Measurements from ENCODE around the gene SPRTN. TPM values are rescaled to one million over a fixed set of nuclear protein-coding genes. Genes with fewer than 3 reads are reported as not detected.

Gene SPRTN, protein sequence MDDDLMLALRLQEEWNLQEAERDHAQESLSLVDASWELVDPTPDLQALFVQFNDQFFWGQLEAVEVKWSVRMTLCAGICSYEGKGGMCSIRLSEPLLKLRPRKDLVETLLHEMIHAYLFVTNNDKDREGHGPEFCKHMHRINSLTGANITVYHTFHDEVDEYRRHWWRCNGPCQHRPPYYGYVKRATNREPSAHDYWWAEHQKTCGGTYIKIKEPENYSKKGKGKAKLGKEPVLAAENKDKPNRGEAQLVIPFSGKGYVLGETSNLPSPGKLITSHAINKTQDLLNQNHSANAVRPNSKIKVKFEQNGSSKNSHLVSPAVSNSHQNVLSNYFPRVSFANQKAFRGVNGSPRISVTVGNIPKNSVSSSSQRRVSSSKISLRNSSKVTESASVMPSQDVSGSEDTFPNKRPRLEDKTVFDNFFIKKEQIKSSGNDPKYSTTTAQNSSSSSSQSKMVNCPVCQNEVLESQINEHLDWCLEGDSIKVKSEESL
- 13.8 and 13.9 TPM in 2 replicates for total RNA-seq
- long read RNA-seq, transcript SPRTN-202 (5 exons, 3,468 nt) = major isoform, 59 of 75 reads
- long read RNA-seq, transcript SPRTN-204 (4 exons, 3,559 nt) = minor isoform, 8 of 75 reads
- long read RNA-seq, partial matches to known transcripts = 3 of 75 reads
- long read RNA-seq, other reads (novel, unspliced or antisense) = 5 of 75 reads

DNA sequence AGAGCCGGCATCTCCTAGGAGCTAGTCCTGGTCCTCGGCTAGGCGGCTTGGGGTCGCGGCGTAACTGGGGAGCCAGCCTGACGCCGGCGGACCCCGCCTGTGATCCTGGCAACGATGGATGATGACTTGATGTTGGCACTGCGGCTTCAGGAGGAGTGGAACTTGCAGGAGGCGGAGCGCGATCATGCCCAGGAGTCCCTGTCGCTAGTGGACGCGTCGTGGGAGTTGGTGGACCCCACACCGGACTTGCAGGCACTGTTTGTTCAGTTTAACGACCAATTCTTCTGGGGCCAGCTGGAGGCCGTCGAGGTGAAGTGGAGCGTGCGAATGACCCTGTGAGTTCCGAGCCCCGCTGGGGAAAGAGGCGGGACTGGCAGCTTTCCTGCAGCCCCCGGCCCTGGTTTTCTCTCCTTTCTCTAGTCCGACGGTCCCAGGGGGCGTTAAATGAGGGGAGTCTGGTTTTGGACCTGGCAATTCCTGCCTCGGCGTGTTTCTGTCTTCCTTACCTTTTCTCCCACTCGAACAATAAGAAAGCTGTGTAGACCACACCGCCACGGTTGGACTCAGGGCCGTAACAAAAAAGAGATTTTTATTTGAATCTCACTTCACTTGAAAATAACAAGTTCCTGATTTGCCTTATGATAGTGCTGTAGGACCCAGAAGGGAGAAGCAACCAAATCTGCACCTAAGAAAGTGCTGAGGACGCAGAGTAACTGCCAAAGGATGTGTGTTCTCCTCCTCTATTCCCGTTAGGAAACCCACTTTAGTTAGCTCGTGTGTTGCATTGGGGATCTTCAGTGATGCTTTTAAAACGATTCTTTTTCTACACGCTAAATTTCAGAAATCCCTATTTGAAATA, at the start of gene SPRTN:
Gene SPRTN, plus strand, starts transcription at position 24 of the 859 bp plus-strand sequence. Its CDS starts 91 bp downstream, at position 115.
- no peaks in the 10 kb centered on the region for H3K27me3 Mint-ChIP-seq
- H3K9me3 Mint-ChIP-seq (ENCODE audit: low read depth) = no peaks in the 10 kb centered on the region
- peak within 1 kb of the TSS; percentile 97 for H3K27ac Mint-ChIP-seq
- peaks cover 39% of the 10 kb centered on the region for H3K4me1 Mint-ChIP-seq (ENCODE audit: low read depth)
- TF ChIP-seq, protein P1, sequence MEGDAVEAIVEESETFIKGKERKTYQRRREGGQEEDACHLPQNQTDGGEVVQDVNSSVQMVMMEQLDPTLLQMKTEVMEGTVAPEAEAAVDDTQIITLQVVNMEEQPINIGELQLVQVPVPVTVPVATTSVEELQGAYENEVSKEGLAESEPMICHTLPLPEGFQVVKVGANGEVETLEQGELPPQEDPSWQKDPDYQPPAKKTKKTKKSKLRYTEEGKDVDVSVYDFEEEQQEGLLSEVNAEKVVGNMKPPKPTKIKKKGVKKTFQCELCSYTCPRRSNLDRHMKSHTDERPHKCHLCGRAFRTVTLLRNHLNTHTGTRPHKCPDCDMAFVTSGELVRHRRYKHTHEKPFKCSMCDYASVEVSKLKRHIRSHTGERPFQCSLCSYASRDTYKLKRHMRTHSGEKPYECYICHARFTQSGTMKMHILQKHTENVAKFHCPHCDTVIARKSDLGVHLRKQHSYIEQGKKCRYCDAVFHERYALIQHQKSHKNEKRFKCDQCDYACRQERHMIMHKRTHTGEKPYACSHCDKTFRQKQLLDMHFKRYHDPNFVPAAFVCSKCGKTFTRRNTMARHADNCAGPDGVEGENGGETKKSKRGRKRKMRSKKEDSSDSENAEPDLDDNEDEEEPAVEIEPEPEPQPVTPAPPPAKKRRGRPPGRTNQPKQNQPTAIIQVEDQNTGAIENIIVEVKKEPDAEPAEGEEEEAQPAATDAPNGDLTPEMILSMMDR (IDR thresholded peaks at IDR 0.05; ENCODE audit: unreplicated experiment) = no peak
- DNase-seq (ENCODE audit: low spot score, unreplicated experiment) = no peak
- peak within 1 kb of the TSS; percentile 100 for H3K4me3 Mint-ChIP-seq (ENCODE audit: low read depth)
- H3K36me3 Mint-ChIP-seq (ENCODE audit: insufficient read depth) = peaks cover 8% of the 10 kb centered on the region

DNA sequence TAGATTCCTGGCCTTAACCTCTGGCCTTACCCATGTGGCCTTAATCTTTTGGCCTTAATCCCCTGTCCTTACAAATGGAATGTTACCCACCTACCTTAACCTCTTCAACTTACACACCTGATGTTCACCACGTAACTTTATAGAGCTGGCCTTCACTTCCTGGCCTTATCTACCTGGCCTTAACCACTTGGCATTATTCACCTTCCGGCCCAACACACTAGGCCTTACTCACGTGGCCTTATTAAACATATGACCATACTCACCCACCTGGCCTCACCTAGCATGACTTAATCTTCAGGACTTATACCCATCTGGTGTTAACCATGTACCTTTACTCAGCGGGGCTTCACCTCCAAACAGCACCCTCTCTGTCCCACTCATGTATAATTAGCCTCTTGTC, 42.2 kb upstream of the SPRTN start:
- Mint-ChIP-seq H3K27ac (no peak overlapping the region), H3K4me3 (ENCODE audit: low read depth) (no peak overlapping the region), H3K27me3 (no peaks in the 10 kb centered on the region), H3K9me3 (ENCODE audit: low read depth) (no peaks in the 10 kb centered on the region), H3K36me3 (ENCODE audit: insufficient read depth) (peaks cover 1% of the 10 kb centered on the region), H3K4me1 (ENCODE audit: low read depth) (no peaks in the 10 kb centered on the region)
- DNase-seq (ENCODE audit: low spot score, unreplicated experiment) = no peak
- TF ChIP-seq, protein P1 (IDR thresholded peaks at IDR 0.05; ENCODE audit: unreplicated experiment) = no peak

DNA sequence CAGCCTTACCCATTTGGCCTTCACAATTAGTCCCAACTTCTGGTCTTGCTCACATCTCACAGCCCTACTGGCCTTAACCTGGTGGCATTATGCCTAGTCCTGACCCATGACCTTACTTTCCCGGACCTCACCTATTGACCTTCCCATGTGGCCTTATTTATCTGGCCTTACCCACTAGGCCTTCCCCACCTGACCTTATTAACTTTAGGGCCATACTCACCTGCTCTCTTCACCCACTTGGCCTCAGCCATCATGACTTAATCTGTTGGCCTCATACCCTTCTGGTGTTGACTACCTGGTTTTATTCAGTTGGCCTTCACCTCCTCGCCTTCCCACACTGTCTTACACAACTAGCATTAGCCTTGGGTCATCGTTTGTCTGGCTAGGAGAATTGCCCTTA, 36.1 kb upstream of the SPRTN start:
- Mint-ChIP-seq H3K27me3 (no peaks in the 10 kb centered on the region), H3K4me3 (ENCODE audit: low read depth) (no peak overlapping the region), H3K36me3 (ENCODE audit: insufficient read depth) (no peaks in the 10 kb centered on the region), H3K9me3 (ENCODE audit: low read depth) (no peaks in the 10 kb centered on the region), H3K4me1 (ENCODE audit: low read depth) (no peaks in the 10 kb centered on the region), H3K27ac (no peak overlapping the region)
- TF ChIP-seq, protein P1 (IDR thresholded peaks at IDR 0.05; ENCODE audit: unreplicated experiment) = no peak
- DNase-seq (ENCODE audit: low spot score, unreplicated experiment) = no peak

DNA sequence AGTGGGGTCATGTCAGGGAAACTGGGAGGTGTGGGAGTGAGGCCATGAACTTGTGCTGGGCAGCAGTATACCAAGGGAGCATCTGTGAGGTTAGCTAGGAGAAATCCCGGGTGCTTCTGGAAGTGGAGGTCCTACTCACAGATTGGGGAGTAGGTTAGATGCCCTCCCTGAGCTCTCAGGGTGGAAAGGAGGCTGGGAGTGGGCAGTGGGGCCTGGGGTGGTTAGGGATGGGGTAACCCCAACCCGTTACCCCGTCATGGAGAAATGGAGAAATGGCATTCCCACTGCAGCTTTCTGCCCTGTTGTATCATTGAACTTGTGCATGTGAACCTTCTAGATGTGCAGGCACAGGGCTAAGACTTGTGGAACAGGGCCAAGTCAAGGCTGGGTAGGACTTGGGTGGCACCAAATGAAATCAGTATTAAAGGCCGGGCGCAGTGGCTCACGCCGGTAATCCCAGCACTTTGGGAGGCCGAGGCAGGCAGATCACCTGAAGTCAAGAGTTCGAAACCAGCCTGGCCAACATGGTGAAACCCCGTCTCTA, 27.6 kb upstream of the SPRTN start:
- no peaks in the 10 kb centered on the region for H3K9me3 Mint-ChIP-seq (ENCODE audit: low read depth)
- H3K4me3 Mint-ChIP-seq (ENCODE audit: low read depth) = no peak overlapping the region
- H3K27me3 Mint-ChIP-seq = no peaks in the 10 kb centered on the region
- DNase-seq (ENCODE audit: low spot score, unreplicated experiment) = no peak
- no peak overlapping the region for H3K27ac Mint-ChIP-seq
- TF ChIP-seq, protein P1 (IDR thresholded peaks at IDR 0.05; ENCODE audit: unreplicated experiment) = no peak
- no peaks in the 10 kb centered on the region for H3K4me1 Mint-ChIP-seq (ENCODE audit: low read depth)
- H3K36me3 Mint-ChIP-seq (ENCODE audit: insufficient read depth) = no peaks in the 10 kb centered on the region
